Globus pallidus (tissue), 1 donor: ENCODE measurements around the gene SPECC1L.

ENCODE experiments used
- DNase-seq: peaks from one replicate; pipeline ENCODE4 v3.0.0-alpha.2; 2015; ENCODE audit warnings: low spot score

The SPECC1L gene

DNA sequence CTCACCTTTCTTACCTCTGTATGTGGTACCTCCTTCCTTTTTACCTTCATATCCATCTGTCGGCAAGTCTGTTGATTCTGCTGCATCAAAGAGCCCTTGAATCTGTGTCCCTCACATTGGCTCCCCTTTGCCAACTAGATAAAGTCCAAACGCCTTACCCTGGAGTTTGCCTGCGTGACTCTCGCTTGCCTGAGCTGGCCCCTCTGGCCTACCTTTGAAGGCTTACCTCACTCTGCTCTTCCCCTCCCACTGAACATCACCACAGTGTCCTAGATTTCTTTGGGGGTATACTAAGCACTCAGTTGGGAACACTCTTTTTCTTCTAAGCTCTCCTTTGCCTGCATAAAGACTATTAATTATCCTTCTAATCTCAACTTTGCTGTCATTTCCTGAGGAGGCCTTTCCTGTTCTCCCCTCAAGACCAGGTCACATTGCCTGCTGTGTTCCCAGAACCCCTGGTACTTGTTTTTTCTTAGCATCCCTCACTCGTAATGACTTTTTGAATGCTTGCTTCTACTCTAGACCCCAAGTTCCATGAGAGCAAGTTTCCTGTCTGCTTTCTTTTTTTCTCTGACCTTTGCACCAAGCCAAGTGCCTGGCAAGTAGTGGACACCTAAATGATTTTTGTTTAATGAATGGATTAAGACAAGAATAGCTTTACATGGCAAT, 89.0 kb downstream of the SPECC1L start:
- DNase-seq = no peak

DNA sequence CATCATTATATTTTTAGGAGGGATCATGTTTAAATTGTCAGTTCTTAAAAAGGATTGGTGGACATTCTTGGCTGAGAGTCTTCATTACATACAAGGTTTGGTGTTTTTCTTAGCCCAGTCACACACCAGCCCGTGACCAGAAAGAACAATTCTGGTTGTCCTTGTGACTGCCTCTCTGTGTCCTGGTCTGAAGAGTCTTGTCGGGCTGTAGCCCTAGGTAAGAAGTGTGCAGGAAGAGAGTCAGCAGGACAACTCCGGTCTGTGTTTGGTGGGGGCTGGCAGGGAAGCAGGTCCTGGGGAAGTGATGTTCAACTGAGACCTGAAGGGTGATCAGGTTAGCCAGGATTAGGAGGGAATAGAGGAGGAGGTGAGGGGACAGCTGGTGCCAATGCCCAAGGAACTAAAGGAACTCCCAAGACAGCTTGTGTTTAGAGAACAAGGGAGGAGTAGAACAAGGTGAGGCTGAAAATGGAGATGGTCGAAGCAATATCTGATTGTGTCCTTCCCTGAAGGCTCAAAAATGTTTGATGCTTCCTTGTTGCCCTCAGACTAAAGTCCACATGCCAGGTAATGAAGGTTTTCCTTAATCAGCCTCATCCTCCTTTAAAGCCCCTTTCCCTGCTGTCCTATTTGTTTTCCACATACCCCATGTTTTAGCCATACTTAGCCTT, 91.5 kb downstream of the SPECC1L start:
- no peak for DNase-seq

DNA sequence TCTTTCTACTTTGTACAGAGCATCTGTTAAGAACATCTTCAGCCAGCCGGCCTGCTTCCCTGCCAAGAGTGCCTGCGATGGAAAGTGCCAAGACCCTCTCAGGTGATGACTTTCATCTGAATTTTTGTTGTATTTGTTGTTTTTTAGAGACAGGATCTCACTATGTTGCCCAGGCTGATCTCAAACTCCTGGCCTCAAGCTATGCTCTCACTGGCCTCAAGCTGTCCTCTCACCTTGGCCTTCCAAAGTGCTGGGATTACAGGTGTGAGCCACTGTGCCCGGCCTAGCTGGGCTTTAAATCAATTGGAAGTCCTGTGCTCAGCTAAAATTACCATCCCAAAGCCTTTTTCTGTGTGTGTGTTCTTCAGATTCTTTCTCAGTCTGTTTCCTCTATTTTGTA, 92.6 kb downstream of the SPECC1L start:
- DNase-seq = no peak

DNA sequence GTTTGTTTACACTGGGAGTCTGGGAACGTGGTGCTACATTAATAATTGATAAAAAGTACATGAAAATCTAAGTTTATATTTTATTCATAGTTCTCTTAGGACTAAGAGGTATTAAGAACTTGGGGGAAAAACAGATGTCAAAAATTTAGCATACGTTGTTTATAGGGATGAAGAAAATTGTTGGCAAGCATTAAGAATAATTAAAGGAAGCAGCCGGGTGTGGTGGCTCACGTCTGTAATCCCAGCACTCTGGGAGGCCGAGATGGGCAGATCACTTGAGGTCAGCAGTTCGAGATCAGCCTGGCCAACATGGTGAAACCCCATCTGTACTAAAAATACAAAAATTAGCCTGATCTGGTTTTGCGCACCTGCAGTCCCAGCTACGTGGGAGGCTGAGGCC, 96.1 kb downstream of the SPECC1L start:
- no peak for DNase-seq

DNA sequence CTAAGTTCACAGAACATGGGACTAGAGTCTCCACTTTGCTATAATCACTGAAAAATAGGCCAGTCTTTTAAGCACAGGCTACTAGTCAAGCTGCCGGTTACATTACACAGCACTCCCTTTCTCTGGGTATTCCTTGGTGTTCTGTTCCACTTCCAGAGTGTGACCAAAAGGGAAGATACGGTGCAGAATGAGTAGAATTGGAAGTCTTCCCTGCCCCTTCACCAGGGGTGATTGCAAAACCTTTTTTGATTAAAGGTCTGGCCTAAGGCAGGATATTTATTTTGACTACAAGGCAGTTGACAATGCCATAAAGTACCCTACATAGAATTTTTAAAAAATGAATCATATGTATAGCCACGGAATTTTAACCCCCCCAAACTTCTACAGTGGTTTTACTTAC, 97.2 kb downstream of the SPECC1L start:
- DNase-seq = no peak

DNA sequence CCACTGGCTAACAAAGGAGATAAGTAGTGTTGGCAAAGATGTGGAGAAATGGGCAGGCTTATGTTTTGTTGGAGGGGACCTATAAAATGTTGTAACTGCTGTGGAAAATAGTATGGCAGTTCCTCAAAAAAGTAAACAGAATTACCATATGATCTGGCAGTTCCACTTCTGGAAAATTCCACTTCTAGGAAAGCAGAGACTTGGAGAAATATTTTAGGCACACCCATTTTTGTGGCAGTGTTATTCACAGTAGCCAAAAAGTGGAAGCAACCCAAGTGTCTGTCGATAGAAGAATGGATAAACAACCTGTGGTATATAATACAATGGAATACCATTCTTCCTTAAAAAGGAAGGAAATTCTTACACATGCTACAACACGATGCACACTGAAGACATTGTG, 99.8 kb downstream of the SPECC1L start:
- DNase-seq = no peak

DNA sequence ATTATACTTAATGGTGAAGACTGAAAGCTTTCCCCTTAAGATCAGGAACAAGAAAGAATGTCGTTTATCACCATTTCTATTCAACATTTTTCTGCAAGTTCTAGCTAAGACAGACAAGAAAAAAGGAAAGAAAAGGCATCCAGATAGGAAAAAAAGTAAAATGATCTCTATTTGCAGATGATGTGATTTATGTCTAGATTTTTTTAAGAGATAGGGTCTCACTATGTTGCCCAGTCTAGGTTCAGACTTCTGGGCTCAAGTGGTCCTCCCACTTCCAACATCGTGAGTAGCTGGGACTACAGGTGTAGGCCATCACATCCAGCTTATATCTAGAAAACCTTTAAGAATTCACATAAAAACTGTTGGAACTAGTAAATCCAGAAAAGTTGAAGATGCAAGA, 105.4 kb downstream of the SPECC1L start:
- DNase-seq = no peak

DNA sequence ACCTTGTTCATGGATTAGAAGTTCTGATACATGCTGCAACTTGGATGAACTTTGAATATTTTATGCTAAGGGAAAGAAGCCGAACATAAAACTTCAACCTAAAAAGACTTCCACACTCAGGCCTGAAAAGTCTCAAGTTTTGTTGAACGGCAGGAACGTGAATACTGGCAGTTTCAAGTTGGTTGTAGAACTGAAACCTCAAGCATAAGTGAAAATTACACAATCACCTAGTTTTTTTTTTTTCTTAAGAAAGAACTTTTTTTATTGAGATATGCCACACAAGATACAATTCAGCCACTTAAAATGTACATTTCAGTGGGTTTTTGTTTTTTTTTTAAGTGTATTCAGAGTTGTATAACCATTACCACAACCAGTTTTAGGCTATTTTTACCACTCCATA, 106.0 kb downstream of the SPECC1L start:
- no peak for DNase-seq

DNA sequence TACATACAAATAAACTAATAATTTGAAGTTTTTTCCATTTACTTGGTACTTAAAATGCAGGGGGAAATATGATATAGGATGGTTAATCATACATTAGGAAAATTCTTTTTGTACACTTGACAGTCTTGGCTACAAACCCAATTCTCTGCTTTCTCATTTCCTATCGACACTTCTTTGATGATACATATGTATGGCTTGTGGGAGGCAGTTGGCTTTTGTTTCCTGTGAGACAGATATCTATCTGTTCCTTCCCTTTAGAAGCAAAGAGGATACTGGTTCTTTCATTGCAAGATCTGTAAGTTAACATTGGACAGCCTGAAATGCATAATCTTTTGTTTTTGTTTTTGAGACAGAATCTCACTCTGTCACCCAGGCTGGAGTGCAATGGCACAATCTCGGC, 108.9 kb downstream of the SPECC1L start:
- no peak for DNase-seq

DNA sequence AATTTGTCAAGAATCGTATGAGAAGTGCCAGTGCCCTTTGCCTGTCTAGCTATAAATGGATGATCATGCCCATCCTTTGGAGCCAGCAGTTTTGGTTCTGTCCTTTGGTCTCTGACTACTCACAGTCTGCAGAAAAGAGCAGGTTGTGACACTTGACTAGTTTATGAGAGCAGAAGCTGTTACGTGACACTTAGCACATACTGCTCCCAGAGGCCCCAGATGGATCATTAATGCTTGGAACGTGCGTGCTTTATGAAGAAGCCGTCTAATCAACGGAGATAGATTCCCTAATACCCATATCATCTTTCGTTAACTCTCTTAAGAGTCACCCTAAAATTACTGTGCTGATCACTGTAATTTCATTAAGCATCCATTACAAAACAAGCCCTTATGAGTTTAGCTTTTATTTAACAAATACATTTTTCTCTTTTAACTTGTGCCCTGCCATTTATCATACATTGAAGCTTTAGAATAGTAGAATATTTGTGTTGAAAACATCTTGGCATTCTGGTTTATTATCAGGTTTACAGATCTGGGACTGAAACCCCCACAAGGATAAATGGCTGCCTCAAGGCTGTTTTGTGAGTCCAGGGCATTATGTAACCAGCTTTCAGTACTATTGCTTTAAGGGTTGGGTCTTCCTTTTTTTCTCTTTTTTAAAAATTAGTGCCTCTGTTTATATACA, 109.7 kb downstream of the SPECC1L start:
- DNase-seq = no peak

DNA sequence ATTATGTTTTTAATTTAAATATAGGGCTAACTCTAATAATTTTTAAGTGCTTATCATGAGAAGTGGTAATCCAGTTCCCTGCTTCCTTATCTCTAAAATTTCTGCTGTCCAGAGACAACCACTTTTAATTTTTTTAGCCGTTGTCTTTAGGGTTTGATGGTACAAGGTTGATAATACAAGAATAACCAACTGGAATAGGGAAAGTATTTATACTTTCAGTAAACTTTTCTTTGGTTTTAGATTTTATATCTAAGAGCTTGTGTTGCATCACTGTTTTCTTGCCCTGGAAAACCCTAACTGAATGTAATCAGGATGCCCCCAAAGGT, 110.2 kb downstream of the SPECC1L start:
- no peak for DNase-seq

DNA sequence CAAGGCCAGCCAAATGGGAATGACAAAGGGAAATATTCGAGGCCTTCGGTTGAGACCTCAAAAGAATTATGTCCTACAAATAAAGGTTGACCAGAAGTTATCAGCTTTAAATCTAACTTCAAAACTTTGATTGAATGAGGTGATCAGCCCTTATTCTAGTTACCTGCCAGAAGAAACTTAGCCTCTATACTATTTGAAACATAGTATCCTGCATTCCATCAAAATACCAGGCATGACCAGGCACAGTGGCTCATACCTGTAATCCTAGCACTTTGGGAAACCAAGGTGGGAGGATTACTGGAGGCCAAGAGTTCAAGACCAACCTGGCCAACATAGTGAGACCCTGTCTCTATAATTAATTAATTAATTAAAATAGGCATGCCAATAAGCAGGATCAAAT, 112.4 kb downstream of the SPECC1L start:
- DNase-seq = no peak

DNA sequence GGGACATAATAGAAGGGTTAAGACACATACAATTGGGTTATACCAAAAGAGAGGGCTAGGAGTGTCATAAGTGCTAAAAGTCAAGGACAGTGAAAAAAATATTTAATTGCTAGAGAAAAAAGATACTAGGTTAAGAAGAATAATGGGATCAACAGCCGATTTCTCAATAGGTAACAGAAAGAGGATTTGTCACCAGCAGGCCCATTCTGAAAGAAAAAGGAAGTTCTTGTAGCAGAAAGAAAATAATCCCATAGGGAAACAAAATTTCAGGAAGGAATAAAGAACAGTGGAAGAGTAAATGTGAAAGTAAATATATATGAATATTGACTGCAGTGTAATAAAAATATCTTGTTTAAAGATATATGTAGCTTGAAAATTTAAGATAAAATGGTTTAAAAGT, 113.5 kb downstream of the SPECC1L start:
- DNase-seq = no peak

DNA sequence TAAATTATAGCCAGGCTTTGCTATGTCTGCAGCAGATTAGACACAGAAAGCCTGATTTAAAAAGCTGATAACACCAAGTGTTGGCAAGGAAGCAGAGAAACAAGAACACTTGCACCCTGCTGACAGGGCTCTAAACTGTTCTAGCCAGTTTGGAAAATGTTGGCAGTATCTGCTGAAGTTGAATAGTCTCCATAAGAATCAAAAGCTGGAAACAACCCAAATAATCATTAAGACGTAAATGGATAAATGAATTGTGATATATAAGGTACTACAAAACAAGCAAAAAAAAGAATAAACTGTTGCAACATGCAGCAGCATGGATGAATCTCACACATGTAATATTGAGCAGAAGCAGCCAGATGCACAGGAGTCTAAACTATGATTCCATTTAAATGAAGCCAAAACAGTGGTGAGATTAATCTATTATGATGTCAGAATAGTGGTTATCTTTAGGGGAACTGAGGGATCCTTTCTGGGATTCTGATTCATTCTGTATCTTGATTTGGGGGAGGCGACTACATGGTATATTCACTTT, 116.4 kb downstream of the SPECC1L start:
- DNase-seq = no peak

DNA sequence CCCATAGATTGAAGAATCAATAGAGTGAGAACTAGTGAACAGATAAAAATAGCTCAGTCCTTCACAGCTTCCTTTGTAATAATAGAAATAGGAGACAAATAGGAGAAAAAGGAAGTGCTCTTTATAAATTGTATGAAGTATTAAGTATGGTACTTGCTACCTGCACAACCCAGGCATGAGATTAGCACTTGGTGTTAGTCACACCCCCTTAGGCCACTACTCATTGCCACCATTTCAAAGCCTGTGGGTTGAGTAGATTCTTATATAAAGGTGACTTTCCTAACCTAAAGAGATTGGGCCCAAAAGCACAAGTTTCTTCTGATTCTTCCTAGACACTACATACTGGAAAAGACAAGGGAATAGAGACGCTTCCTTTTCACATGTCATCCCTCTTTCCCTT, 119.0 kb downstream of the SPECC1L start:
- no peak for DNase-seq

DNA sequence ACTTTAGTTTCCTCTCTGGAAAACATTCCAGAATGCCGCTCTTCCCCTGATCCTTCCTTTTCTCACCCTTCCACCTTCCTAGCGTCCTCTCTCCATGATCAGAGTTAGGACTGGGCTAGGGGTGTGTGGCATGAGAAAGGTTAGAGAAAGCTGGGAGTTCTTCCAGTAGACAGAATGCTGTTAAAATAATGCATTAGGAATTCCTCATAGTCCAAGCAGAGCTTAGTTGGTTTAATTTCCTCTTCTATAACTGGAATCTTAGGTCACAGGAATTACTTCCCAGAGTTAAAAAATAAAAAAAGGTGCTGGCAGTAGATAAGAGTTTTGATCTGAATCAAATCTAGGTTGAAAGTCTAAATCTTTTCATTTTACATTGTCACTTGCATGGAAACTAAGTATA, 119.5 kb downstream of the SPECC1L start:
- DNase-seq = no peak

DNA sequence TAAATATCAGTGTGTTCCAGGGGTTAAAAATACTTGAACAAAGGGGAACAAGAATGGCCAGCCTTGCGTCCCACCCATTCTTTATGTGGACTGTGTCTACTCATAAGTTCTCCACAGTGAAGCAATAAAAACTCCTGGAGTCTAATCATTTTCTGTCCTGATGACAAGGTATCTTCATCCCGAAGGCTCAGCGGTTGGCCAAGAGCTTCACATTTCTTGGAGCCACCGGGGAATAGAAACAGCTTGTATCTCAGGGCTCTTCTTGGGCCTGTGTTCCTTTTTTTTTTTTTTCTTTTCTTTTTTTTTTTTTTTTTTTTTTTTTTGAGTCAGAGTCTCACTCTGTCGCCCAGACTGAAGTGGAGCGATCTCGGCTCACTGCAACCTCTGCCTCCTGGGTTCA, 119.9 kb downstream of the SPECC1L start:
- DNase-seq = no peak

DNA sequence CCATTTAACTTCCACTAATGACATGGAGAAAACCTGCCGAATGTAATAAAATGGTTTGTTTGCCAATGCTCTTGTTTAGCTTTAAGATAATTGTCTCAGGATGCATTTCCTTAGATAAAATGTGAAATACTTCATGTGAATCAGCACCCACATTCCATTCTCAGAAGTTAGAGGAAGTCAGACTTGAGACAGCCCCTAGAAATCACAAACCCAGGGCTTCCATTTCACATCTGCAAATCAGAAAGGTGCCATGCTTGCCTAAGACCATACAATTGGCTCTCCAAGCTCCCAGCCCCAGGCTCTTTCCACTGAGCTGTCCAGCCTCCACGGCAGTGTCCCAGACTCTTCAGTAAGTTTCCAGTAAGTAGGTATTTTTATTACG, 121.2 kb downstream of the SPECC1L start:
- no peak for DNase-seq

DNA sequence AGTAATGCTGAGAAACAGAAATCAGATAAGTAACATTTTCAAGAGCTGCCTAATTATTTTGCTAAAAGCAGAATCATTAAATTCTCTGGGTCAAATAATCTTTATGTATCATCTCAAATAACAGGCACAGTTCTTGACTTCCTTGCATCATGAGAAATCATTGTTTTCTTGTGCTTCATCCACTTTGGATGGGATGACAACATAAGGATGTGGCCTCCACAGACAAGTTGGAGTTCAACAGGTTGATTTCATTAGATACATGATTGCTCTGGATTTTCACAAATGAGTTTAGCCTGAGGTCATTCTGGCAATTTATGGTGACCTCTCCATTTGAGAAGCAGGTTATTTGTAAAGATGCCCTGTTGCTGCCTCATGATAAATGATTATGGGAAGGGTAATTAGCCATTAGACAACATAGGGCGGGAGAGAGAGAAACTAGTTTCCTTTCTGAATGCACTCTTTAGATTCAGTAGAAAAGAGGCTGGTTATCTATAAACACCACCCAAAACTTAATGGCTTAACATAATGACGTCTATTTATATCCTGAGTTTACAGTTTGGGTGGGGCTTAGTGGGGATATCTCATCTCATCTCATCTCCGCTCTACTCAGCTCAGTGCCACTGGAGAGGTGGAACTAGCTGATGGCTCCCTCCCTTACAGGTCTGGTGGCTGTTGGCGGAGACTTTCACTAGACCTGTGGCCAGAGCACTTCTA, 121.7 kb downstream of the SPECC1L start:
- DNase-seq = no peak

DNA sequence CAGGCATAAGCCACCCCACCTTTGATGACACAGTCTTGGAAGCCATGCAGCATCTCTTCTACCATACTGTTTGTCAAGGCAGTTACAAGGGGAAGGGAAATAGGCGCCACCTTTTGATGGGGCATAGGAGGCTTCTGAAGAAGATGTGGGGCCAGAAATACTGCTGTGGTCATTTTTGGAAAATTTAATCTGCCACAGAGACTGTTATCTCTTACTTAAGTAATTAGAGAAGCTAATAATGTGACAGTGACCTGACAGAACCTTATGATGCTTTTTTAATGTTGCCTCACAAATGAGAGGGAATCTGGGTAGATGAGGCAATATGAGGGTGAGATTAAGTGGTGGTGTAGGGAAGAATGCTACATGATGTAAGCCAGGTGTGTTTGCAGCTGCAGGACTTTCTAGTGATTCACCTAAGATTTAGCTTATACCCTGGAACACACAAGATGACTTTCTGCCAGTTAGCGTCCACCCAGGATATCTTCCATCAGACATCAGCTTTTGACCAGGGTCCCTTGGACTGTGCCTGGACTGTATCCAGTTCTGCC, 122.5 kb downstream of the SPECC1L start:
- DNase-seq = no peak

DNA sequence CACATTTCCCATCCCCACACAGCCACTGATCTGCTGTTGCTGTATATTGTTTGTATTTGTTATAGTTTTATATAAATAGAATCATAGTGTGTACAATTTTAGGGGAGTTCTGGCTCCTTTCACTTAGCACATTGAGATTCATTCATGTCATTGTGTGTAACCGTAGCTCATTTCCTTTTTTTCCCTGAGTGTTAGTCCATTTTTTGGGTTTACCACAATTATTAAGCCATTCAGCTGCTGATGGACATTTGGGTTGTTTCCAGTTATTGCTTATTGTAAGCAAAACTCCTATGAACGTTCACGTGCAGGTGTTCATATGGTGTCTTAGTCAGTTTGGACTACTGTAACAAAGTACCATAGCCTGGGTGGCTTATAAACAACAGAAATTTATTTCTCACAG, 123.2 kb downstream of the SPECC1L start:
- DNase-seq = no peak

DNA sequence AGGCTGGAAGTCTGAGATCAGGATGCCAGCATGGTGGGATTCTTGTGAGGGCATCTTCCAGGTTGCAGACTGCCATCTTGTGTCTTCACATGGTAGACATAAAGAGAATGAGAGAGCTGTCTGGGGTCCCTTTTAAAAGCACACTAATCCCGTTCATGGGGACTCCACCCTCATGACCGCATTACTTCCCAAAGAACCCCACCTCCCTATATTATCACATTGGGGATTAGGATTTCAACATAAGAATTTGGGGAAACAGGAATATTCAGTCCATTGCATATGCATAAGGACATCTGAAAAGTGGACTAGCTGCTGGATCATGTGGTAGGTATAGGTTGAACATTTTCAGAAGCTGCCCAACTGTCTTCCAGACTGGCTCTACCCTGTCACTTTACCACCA, 123.6 kb downstream of the SPECC1L start:
- no peak for DNase-seq

DNA sequence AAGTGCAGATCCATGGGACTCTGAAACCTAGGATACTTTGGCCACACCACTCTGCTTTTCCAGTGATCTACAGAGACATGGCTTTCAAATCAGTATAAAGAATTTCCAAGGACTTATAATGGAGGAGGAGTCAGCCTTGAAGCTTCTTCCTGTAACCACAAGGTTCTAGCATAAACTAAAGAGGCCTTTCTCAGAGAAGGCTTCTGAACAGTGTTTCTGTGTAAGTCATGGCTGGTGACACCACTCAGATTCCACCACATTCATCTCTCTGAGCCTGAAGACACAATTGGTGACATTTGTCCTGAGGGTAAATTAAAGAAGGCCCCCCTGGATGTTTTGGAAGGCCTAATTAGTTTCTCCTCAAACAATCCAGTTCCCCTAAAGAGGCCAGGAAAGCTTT, 127.8 kb downstream of the SPECC1L start:
- no peak for DNase-seq
